Endothelial cell of umbilical vein (primary cell): Measurements from ENCODE around the gene GGACT. TPM values are rescaled to one million over a fixed set of nuclear protein-coding genes. Genes with fewer than 3 reads are reported as not detected.

Experiments
- BruUV-seq: library from RNA; stranded (reverse); fragments of 400-500 nt; replicated peaks from 2 replicates; lab custom pipeline; 2021; lab: Mats Ljungman, UMichigan
- CTCF ChIA-PET: fragments of 300-600, 350-600 bp; sonication (Branson Sonifier 250); formaldehyde crosslinking; loops from one replicate; lab custom pipeline; 2021; ENCODE audit warnings: antibody characterized with exemption, inconsistent platforms; lab: Charles Lee
- POLR2A ChIA-PET: fragments of 300-600, 350-600 bp; sonication (Branson Sonifier 250); formaldehyde crosslinking; loops from one replicate; lab custom pipeline; 2021; ENCODE audit warnings: antibody characterized with exemption, inconsistent platforms; lab: Charles Lee
- DNase-seq: peaks from one replicate; pipeline ENCODE4 v3.0.0-alpha.2; 2011; ENCODE audit warnings: low read depth, low spot score
- FAIRE-seq: peaks from 2 replicates; lab custom pipeline; 2011; peaks lifted over from hg19 to GRCh38; lab: Jason Lieb, UNC
- H2AFZ ChIP-seq: 2 replicates; pipeline ENCODE4 v1.6.0; 2012; ENCODE audit warnings: low read depth, low read length, control low read depth, inconsistent platforms
- H3K27ac ChIP-seq: 2 replicates; pipeline ENCODE4 v1.5.1; 2011; ENCODE audit warnings: low read depth, mild to moderate bottlenecking, control low read depth, low read length, moderate library complexity; ENCODE audit not compliant: insufficient read depth
- H3K27me3 ChIP-seq, 2 experiments: 2 replicates each; pipeline versions ENCODE4 v1.6.0 to v1.6.1; 2011; ENCODE audit warnings: low read length in 2 of 2, mixed read lengths in 1 of 2; ENCODE audit not compliant: control insufficient read depth in 2 of 2, insufficient read depth in 2 of 2
- H3K36me3 ChIP-seq, 2 experiments: 2 replicates in 1 of 2; 3 replicates in 1 of 2; pipeline ENCODE4 v1.5.1; 2011; ENCODE audit warnings: low read length in 2 of 2, mild to moderate bottlenecking in 1 of 2, moderate library complexity in 1 of 2; ENCODE audit not compliant: control insufficient read depth in 2 of 2, insufficient read depth in 2 of 2; ENCODE audit errors: extremely low read depth in 1 of 2
- H3K4me1 ChIP-seq: 3 replicates; pipeline ENCODE4 v1.5.1; 2011; ENCODE audit warnings: mild to moderate bottlenecking, low read length; ENCODE audit not compliant: control insufficient read depth, insufficient read depth; ENCODE audit errors: extremely low read depth
- H3K4me2 ChIP-seq: 2 replicates; pipeline ENCODE4 v1.6.1; 2011; ENCODE audit warnings: low read length, control low read depth, mixed read lengths; ENCODE audit not compliant: insufficient read depth
- H3K4me3 ChIP-seq, 3 experiments: fragments of 200-600 bp in 1 of 3; sonication (generic), shearing (Covaris generic) in 1 of 3; replicated peaks in 1 of 3; 2 replicates each; pipeline ENCODE4 v1.5.1; 2011 to 2016; ENCODE audit warnings: control low read depth in 3 of 3, low read length in 3 of 3, mild to moderate bottlenecking in 2 of 3, inconsistent platforms in 1 of 3, low read depth in 1 of 3, moderate library complexity in 1 of 3; ENCODE audit not compliant: insufficient read depth in 1 of 3
- H3K79me2 ChIP-seq: 2 replicates; pipeline ENCODE4 v1.6.0; 2012; ENCODE audit warnings: low read length, inconsistent platforms; ENCODE audit not compliant: control insufficient read depth, insufficient read depth
- H3K9ac ChIP-seq: replicated peaks from 2 replicates; pipeline ENCODE3; 2011; ENCODE audit warnings: low read length, control low read depth; ENCODE audit not compliant: insufficient read depth; ENCODE audit errors: extremely low read depth
- H3K9me1 ChIP-seq: replicated peaks from 3 replicates; pipeline ENCODE4 v1.6.0; 2011; ENCODE audit warnings: mild to moderate bottlenecking, low read length; ENCODE audit not compliant: control insufficient read depth, insufficient read depth; ENCODE audit errors: extremely low read depth
- H3K9me3 ChIP-seq: replicated peaks from 2 replicates; pipeline ENCODE4 v1.5.1; 2012; ENCODE audit warnings: low read length, inconsistent platforms; ENCODE audit not compliant: control insufficient read depth, insufficient read depth
- H4K20me1 ChIP-seq: replicated peaks from 2 replicates; pipeline ENCODE3; 2011; ENCODE audit warnings: mild to moderate bottlenecking, low read length; ENCODE audit not compliant: control insufficient read depth, insufficient read depth; ENCODE audit errors: extremely low read depth
- FOS ChIP-seq: IDR thresholded peaks from 2 replicates; pipeline ENCODE4 v1.6.1; 2011; ENCODE audit warnings: mild to moderate bottlenecking, low read length, moderate library complexity, borderline replicate concordance; ENCODE audit not compliant: insufficient read depth
- GATA2 ChIP-seq: IDR thresholded peaks from 2 replicates; pipeline ENCODE4 v1.7.0; 2011; ENCODE audit warnings: low read depth, mild to moderate bottlenecking, moderate library complexity, mixed read lengths, low read length; ENCODE audit not compliant: insufficient read length, insufficient read depth
- MAX ChIP-seq: IDR thresholded peaks from 2 replicates; pipeline ENCODE4 v1.6.1; 2011; ENCODE audit not compliant: insufficient read depth, insufficient read length
- MYC ChIP-seq: IDR thresholded peaks from one replicate; pipeline ENCODE4 v1.6.1; 2011; ENCODE audit warnings: mild to moderate bottlenecking, low read depth, low read length
- POLR2A ChIP-seq: IDR thresholded peaks from 2 replicates; pipeline ENCODE4 v1.6.1; 2012; ENCODE audit warnings: low read depth, mild to moderate bottlenecking, control low read depth, low read length
- POLR2AphosphoS5 ChIP-seq: IDR thresholded peaks from 2 replicates; pipeline ENCODE4 v1.6.1; 2012; ENCODE audit warnings: low read depth, mild to moderate bottlenecking, control low read depth, low read length, moderate library complexity; ENCODE audit not compliant: insufficient read depth
- dilution Hi-C: fragments of 300-500 bp; cut with MboI; formaldehyde crosslinking; loops from one replicate; pipeline ENCODE4 v1.15.0; 2019; ENCODE audit warnings: low sequenced_read_pairs; ENCODE audit not compliant: extremely low pct_ligation_motif_present
- intact Hi-C: fragments of 100-400 bp; cut with micrococcal nuclease; formaldehyde crosslinking; loops from one replicate; pipeline ENCODE4 v1.10.0; 2022
- polyA plus RNA-seq, 4 experiments: library from polyadenylated mRNA; depleted of rRNA in 3 of 4; stranded (reverse) in 3 of 4; unstranded in 1 of 4; fragments of >200 nt; gene quantifications; 2 replicates each; pipeline versions ENCODE4 v1.2.1 to v1.2.3, GENCODE V29; 2011 to 2012; ENCODE audit warnings: missing spikeins in 1 of 4
- total RNA-seq: library from RNA; stranded (reverse); gene quantifications from 2 replicates; pipeline ENCODE4 v1.2.3, GENCODE V29; 2021
- TF ChIP-seq, protein P1 (sequence below), 2 donors: IDR thresholded peaks; 1 replicate in 1 of 2; 2 replicates in 1 of 2; pipeline ENCODE4 v1.5.1; 2011; ENCODE audit warnings: low read length in 2 of 2, mild to moderate bottlenecking in 2 of 2, moderate library complexity in 2 of 2, control low read depth in 1 of 2, inconsistent platforms in 1 of 2, low read depth in 1 of 2; ENCODE audit not compliant: insufficient read depth in 1 of 2; ENCODE audit errors: extremely low read depth in 1 of 2

Gene GGACT
- total and polyA plus RNA-seq, 2 donors (not counting 3 experiments of a cell fraction or from before 2014, with no cell fraction given): 2.5 to 6.5 TPM

DNA sequence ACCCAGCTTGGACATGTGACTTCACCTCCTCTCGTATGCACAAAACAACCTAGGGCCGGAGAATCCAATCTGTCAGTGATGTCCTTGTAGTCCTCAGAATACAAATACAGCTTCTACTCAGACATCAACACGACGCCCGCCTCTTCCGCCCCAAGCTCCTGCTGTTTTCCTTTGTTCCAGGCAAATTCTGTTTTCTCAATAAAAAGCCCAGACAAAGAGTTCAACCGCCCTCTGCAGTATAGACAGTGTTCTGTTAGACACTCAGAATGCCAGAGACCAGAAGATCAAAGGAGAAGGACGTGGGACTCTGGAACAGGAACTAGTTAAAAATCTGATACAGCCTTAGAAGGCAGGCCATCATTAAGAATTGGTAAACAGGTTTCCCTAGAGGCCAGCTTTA is 42.0 kb upstream of the GGACT start:
- TF ChIP-seq POLR2A: no peak
- no peak for TF ChIP-seq GATA2
- no peak for TF ChIP-seq FOS
- no peak for TF ChIP-seq MYC
- no peak for TF ChIP-seq MAX
- TF ChIP-seq POLR2AphosphoS5: no peak
- TF ChIP-seq, protein P1, sequence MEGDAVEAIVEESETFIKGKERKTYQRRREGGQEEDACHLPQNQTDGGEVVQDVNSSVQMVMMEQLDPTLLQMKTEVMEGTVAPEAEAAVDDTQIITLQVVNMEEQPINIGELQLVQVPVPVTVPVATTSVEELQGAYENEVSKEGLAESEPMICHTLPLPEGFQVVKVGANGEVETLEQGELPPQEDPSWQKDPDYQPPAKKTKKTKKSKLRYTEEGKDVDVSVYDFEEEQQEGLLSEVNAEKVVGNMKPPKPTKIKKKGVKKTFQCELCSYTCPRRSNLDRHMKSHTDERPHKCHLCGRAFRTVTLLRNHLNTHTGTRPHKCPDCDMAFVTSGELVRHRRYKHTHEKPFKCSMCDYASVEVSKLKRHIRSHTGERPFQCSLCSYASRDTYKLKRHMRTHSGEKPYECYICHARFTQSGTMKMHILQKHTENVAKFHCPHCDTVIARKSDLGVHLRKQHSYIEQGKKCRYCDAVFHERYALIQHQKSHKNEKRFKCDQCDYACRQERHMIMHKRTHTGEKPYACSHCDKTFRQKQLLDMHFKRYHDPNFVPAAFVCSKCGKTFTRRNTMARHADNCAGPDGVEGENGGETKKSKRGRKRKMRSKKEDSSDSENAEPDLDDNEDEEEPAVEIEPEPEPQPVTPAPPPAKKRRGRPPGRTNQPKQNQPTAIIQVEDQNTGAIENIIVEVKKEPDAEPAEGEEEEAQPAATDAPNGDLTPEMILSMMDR (IDR thresholded peaks at IDR 0.05; ENCODE audit: extremely low read depth in 1 of 2, insufficient read depth in 1 of 2, low read depth in 1 of 2, low read length in 2 of 2): peak in 1 of 2 donors; percentile 3
- Histone ChIP-seq H3K9ac (no peak overlapping the region), H2AFZ (no peak overlapping the region), H3K36me3 (peaks cover 12 to 19% of the 10 kb centered on the region in 2 experiments), H3K4me3 (no peak overlapping the region), H3K27me3 (no peaks in the 10 kb centered on the region), H3K4me1 (peaks cover under 1% of the 10 kb centered on the region), H3K9me1 (no peaks in the 10 kb centered on the region), H3K27ac (no peak overlapping the region), H4K20me1 (no peaks in the 10 kb centered on the region), H3K9me3 (no peaks in the 10 kb centered on the region), H3K79me2 (no peaks in the 10 kb centered on the region), H3K4me2 (no peak overlapping the region)
- FAIRE-seq (peak; percentile 8), DNase-seq (peak; percentile 40)
- dilution Hi-C loops: no loop called here
- CTCF ChIA-PET: interaction anchor here (0.9 to 1.5 kb wide), 3 partner anchors 10 to 57 kb away, joined by 3 to 10 read pairs (median 3); partner anchors contain the start of gene TMTC4
- intact Hi-C loops: loop anchor here (1.0 kb wide), 2 partner anchors 28 to 57 kb away; no protein-coding TSS in a partner anchor
- POLR2A ChIA-PET: no interaction called here
- BruUV-seq: no TSS peak
